Kidney glomerular epithelial cell (primary cell): ENCODE results near the gene TLE1.
A peak's percentile ranks its signal among the peaks of the same experiment; 100 is the strongest.
"Not testable (repeated sequence)": the region's sequence is repeated elsewhere in the genome, so short reads cannot be mapped to it uniquely, and the experiment has no call there.

Source experiments
- DNase-seq: peaks from one replicate; lab custom pipeline; 2025; lab: John Stamatoyannopoulos, UW

TLE1 gene

DNA sequence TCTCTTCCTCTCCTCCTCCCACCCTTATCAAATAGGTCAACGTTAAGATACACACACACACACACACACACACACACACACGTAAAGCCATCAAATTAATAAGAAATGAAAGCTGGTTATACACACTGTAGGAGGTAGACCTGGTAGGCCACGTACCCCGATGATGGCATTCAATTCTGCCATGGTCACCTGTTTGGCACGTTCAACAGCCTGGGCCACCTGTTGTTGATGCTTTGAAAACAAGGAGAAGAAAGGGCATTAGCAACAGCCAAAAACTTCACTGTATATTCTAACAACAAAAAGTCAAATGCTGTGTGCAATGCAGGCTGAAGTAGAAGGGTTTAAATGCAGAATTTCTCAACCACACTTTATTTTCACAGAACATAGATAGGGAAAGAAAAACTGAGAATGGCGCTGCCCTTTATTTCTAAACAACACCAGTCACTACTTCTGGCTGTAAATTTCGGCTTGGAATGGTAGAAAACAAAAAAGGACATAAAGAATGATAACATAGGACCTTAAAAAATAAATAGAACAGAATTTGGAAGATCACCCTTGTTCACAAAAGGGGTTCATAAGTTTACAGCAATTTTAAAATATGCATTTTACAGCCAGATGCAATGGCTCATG is 37.2 kb downstream of the TLE1 start:
- DNase-seq: no peak

DNA sequence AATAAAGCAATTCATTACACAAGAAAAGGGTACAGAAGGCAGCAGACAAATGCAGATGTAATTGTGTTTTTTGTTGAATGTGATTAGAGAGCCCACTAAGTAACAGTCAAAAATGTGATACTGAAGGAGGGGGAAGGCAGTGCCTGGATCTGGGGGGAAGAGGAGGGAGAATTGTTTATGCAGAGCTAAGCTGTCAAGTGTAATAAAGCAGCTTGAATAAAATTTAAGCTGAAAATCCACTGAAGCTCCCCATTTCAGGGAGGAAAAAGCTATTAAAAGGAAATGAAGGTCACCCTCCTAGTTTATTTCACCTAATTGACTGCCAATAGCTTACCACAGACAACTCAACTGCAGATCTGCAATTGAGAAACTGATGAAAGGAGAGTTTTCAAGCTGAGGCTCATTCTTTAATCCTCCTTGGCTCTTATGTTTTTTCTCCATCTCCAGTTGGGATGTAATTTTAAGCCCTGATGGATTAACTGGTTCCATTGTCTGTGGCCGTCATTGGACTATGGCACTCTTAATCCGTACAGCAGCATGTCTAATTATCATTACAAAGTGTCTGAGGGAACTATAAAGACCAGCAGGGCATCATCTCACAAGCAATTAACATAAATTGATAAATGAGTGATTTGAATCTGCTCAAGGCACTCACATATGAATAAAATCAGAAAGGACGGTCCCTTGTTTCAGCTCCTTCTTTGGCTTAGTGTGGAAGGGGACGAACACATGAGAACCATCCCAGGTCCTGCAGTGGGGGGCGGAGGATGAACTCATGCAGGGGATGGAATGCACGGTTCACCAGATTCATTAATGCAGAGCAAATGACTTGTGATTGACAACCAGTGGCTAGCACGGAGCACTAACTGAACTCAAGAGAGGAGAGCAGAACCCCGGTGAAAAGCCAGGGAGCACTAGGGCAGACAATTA is 38.5 kb downstream of the TLE1 start:
- DNase-seq: no peak

DNA sequence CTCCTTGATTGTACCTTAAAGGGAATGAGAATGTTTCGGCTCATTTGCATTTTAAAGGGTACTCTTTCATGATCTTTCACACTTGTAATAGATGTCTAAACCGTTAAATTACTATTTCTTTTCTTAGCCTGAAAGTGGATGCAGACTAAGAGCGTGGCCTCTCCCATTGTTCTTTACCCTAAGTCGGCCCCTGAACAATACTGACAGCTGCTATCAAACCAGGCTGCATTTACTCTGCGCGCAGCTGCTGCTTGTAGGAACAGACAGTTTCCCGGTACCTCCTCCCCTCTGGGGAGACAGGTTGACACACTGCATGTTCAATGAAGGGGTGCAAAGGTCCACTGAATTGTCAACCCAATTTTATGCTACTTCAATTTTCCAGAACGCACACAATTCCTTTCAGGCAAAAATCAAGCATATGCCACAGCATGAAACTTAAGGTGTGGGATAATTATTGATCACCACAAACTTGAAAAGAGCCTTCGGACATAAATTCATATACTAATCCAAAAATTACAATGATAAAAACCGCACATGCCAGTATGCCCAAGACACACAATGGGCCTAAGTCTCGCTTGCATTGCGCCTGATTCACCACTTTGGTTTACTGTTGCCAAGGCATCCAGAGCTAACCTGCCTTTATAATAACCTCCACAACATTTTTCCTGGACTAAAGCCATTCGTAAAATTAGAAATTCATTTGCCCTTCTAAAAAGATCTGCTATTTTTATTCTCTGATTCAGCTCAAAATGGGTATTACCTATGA is 39.7 kb downstream of the TLE1 start:
- DNase-seq: no peak

DNA sequence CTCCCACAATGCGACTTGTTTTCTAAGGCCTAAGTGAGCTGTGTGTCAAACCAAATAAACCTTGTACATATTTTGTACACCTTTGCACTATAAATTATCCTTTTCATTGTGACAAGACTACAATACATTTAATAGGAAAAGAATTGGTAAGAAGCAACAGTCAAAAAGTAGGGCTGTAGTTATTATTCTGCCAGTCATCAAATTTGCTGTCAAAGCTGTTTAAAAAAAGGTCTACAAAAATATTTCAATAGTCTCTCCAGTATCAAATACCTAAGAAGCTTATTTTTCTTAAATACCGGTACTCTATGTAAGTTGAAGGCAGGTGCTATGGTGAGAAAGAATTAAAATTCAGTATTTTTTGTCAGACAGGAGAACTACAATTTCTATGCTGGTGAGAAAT is 40.5 kb downstream of the TLE1 start:
- DNase-seq: no peak

DNA sequence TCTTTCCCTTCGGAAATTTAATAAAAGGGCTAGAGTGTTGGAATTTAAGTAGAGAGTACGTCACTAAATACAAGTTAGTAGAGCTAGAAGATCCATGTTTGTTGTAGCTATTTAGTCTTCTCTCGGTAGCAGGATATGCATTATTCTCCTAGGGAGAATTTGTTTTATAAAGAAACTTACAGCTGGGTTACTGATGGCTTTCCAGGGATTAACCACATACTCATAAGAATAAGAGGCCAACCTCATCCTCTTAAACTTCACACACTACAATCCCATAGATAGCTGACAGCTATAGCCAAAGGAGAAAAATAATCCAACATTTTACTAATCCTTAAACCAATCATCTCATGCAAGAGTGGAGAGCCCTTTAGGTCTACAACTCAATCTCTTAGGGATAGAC is 43.0 kb downstream of the TLE1 start:
- DNase-seq: no peak

DNA sequence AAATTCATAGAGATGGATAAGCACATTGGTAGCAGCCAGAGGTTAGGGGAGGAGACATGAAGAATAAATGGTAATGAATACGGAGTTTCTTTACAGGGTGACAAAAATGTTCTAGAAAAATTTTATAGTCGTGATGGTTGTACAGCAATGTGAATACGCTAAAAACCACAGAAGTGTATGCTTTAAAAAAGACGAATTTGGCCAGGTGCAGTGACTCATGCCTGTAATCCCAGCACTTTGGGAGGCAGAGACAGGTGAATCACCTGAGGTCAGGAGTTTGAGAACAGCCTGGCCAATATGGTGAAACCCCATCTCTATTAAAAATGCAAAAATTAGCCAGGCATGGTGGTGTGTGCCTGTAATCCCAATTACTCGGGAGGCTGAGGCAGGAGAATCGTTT is 44.8 kb downstream of the TLE1 start:
- not testable (repeated sequence) for DNase-seq

DNA sequence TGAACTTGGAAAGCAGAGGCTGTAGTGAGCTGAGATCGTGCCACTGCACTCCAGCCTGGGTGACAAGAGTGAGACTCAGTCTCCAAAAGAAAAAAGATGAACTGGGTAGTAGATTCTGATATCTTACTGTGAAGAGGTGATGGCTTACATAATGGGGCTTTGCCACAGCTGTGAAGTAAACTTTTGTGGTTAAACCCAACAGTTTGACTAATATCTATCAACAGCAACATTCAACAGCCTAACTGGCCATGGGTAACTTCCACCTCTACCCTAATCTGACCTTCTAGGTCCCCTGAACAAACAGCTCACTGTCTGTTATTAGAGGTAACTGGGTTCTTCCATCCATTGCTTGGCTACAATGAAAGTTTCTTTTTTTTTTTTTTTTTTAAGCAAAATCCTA is 52.1 kb downstream of the TLE1 start:
- no peak for DNase-seq

DNA sequence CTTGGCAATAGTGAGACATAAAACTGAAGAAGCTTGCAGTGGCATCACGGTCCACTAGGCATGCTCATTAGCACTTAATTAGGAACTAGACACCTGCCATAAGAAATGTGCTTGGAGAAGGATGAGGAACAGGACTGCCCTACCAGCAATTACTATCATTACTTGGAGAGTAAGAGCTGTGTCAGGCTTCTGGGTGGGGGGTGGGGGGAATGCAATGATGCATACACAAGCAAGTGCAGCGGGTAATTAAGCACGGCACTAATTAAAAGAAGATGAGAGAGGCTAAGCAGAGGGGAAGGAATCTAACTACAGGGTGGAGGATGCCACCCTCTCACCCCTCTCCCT is 53.1 kb downstream of the TLE1 start:
- DNase-seq: no peak

DNA sequence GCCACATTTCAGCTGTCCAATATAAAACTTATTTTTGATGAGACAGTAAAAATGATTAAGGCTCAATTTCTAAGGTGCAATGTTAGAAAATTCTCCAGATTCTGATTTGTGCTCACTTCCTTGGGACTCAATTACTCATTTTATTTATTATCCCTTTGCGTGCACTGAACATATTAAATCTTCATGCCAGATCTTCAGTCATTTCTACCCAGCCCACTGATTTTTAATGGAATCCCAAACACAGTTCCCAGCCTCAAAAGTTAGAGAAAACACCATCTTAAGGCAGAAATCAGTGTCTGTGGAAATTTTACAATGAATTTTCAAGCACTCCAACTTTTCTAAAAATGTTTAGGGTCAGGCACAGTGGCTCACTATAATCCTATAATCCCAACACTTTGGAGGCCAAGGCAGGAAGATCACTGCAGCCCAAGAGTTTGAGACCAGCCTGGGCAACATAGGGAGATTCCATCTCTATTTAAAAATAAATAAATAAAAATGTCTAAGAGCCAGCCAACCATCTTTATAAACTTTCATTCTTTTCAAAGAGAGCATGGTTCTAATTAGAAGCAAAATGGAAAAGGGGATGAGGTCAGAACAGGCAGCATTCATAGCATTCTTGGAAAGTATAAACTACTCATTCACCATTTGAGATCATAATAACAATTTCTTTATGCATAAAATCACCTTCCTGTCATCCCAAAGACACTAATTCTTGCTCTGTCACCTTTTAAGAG is 53.7 kb downstream of the TLE1 start:
- DNase-seq: peak; percentile 44

DNA sequence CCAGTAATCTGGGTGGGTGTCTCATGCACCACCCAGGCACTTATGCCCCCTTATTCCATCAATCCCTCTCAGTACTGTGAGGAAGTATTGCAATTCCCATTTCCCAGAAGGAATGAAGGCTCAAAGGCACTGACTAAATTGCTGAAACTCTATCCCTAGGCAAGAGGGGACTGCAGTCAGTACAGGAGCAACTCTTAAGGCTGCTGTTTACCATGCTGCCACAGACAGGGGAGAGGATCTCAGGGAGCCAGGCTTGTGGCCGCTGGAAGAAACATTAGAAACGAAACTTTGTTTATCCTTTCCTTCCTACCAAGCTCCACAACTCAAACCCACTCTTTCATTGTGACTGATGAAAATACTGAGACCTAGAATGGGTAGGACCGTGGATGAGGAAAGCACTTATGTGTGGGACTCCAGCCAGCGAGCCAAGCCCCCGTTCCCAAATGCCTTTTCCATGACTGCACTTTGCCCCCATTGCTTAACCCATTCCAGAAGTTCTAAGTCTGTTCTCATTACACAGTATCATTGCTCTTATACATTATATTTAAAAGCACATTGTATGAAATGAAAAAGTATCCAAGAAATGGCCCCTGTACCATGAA is 54.3 kb downstream of the TLE1 start:
- no peak for DNase-seq

DNA sequence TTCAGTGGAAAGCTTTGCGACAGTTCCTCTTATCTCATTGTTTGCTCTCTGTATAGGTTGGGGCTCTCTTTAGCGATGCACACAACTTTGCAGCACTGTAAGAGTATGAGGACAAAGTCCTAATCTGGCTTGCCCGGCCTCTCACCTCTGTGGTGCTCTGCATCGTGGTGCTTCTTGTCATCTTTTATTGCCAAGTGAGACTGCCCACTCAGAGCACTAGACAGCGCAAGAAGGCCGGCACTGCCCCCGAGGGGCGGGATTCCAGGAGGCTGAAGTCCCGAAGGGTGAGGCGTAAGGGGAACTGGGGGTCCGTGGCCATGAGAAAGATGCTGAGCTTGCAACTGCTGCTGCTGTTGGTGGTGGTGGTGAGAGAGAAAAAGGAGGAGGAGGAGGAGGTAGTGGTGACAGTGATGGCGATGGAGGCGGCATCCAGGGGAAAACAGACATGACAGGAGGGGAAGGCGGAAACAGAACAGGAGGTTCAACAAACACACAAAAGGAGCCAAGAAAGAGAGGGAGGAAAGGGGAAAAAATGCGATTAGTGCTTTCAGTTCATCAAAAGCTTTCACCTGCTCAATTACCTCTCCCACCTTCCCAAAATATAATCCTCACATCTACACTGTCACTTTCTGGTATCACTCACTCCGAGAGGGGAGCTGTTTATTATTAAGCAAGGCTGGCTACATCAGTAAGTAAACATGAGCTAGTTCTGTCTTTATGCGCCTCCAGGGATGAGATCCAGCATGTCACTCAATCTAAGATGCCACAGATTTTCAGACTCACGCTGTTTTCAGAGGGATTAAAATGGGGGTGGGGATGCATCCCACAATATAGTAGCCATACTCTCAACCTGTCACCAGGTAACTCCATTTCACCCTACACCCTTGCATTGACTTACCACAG is 55.1 kb downstream of the TLE1 start:
- DNase-seq: no peak

DNA sequence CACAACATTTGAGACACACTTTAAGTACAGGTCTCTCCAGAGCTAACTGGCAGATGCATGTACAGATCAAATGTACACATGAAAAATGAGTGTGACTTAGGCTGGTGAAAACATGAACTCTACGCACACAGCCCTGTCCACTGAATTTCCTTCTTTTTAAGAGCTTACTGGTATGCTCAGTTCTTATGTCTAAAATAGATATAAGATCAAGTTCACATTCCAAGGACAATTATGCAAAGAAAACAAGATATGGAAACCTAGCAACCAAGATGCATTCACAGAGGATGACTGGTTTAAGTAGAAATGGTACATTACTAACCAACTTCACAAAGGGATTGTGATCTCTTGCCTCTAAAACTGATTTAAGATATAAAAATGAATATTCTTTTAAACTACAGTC is 56.7 kb downstream of the TLE1 start:
- no peak for DNase-seq

DNA sequence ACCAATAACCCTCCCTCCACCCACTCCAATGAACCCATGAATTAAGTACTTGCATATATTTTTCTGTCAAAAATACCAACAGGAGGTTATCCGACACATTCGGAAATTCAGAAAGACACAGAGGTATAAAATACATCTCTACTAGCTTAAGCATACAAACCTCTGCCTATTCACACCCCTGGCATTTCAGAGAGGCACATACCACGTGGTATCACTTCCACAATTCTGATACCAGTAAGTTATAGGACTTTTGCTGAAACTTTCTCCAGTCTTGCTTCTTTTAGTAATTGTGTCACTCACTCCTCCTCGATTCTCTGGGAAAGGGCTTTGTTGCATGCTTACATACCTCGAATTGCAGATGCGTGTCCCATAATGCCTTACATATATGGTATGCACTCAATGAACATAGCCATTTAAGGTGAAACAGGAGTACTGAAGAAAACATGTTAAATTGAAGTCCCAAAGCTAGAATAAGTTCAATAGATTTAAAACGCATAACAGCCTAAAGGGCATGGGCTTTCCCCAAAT is 58.1 kb downstream of the TLE1 start:
- DNase-seq: no peak

DNA sequence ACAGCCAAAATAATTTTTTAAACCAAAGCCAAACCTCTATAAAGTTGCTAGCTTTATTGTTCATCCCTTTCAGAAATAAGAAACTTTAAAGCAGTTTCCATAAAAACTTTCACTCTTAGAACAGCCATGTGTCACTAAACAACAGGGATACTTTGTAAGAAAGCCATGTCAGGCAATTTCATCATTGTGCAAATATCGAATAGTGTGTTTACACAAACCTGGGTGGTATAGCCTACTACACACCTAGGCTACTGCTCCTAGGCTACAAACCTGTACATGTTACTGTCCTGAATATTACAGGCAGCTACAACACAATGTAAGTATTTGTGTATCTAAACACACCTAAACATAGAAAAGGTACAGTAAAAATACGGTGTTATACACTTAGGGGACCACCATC is 59.9 kb downstream of the TLE1 start:
- no peak for DNase-seq

DNA sequence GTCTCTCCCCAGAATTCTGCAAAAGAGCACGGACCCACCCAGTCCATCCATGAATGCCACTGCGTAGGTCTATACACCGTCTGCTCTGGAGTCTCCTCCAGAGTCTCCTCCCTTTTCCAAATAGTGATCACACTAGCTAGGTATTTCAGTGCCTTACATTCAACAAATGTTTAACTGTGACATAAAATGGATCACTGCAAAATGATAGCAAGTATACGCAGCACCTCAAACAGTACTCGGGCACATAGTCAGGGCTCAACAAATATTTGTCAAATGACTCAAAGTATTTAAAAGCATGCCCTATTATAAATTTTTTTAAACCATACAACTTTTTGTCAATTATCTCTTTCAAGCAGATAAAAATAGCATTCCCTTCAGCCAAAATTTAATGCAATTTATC is 60.5 kb downstream of the TLE1 start:
- DNase-seq: no peak

DNA sequence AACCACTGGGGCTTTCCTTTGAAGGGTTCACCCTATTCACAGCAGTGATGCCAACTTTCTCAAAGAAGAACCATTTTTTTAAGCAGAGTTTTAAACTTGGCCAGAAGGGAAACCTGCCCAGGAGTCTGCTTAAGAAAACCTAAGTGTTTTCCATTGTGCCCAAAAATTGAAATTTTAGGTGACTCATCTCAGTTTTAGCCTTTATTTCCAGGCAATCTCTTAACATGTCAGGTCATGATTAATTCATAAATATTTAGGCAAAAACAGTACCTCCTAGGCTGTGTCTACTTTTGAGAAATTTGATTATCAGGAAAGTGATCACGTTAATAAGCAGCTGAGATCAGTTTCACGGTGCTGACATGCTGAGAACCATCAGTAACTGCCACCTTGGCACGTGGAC is 61.9 kb downstream of the TLE1 start:
- no peak for DNase-seq

DNA sequence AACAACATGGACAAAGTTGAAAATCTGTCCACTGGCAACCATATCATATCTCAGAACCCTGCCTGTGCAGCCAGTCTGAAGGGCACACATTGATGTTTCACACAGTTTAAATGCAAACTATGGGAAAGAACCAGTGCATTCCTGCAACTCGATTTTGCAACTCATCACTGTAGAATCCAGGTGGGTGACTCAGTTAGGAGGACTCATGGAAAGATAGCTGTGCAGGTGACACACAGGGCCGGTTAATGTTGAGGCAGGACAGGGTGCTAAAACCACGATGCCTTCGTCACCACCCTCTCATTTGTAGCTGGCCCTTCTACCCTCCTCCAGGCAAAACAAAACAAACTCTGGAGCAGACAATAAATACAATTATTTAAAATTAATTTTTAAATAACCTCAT is 62.8 kb downstream of the TLE1 start:
- peak; percentile 72 for DNase-seq

DNA sequence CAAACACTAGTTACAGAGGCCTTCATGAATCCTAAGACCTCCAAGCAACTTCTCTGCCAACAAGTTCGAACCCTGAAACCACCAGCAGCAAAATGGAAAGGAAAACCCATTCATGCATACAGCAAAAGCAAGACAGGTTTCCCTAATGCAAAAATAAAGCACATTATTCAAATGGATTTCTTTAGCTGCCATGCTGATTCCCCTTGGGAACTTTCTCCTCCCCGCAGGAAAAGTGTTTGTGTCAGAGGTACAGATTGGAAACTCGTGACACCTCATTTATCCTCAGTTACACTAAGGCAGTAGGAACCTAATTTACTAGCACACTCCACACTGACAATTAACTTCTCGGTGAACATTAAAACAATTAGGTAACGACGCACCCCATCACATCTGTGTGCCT is 63.4 kb downstream of the TLE1 start:
- no peak for DNase-seq

DNA sequence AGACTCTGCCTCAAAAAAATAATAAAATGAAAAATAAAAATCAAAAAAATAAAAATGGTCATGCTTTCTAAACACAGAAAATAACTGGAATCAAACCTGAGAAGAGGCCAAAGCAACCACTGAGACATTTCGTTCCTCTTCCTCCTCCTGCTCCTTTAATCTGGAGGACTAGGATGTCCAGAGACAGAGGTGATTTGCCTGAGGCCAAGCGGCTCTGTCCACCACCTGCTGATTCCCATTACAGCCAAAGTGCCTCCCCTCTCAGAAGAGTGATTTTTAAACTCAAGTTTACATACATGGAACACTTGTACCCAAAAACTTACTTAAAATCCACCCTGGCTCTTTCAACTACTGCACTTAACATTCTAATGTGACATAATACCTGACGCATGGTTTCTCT is 65.6 kb downstream of the TLE1 start:
- DNase-seq: no peak

DNA sequence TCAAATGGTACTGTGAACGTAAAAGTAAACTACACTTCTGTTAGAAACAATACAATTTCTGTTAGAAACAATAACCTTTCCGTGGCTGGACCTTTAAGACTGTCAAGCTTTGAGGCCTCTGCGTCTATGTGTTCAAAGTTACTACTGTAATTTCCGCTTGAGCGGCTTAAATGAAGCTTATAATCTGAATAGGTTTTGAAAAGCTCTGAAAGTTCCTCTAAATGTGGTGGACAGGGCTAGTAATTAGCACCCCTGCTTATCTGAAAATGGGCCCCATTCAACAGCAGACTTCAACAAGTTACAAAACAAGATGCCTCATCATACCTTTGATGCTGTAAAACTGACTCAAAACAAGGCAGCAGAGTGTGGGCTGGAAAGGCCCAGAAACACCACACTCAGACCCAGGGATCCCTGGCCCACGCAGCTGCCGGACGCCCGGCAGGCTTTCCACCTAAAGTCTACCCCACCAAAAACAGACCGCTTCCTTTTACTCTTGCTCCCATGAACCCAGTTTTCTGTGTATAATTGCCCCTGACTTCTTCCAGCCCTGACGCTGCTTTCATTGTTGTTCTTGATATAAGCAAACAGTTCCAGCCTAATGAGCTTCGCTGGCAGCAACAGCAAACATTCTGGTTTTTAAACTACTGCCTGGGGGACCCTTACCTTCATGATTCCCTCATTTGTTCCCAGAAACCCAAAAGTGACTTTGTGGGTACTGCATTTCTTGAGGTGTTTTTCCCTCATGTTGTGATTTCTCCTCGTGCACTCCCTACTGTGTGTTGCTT is 66.7 kb downstream of the TLE1 start:
- no peak for DNase-seq
